Stimulated activated CD4-positive, alpha-beta T cell treated with anti-CD3 and anti-CD28 coated beads, Interleukin-12 subunit alpha, Interleukin-12 subunit beta, amount 100 ng/mL, for 48 hours (primary cell): ENCODE results near the gene BTBD9.

Source experiments
- DNase-seq, 3 donors: peaks; one replicate each; pipeline ENCODE4 v3.0.0-alpha.2; 2020; ENCODE audit warnings: low read depth in 2 of 3, low spot score in 1 of 3

The BTBD9 gene

GRCh38 chr6:38153076-38153797 is 486.5 kb downstream of the BTBD9 start:
- DNase-seq: no peak

- no peak for DNase-seq
Observed at GRCh38 chr6:38152620-38153019, 487.1 kb downstream of the BTBD9 start.

GRCh38 chr6:38151580-38152500 is 487.9 kb downstream of the BTBD9 start:
- no peak for DNase-seq

- no peak for DNase-seq
Observed at GRCh38 chr6:38150681-38151296, 488.9 kb downstream of the BTBD9 start.

GRCh38 chr6:38150021-38150420 is 489.7 kb downstream of the BTBD9 start:
- no peak for DNase-seq

- no peak for DNase-seq
Observed at GRCh38 chr6:38149531-38149930, 490.2 kb downstream of the BTBD9 start.

- DNase-seq: no peak
Observed at GRCh38 chr6:38148606-38149005, 491.1 kb downstream of the BTBD9 start.

GRCh38 chr6:38146734-38147027 is 493.0 kb downstream of the BTBD9 start:
- DNase-seq: no peak

GRCh38 chr6:38146021-38146733 is 493.6 kb downstream of the BTBD9 start:
- DNase-seq: no peak

- no peak for DNase-seq
Observed at GRCh38 chr6:38144365-38144945, 495.3 kb downstream of the BTBD9 start.

GRCh38 chr6:38143191-38144150 is 496.3 kb downstream of the BTBD9 start:
- DNase-seq: no peak

GRCh38 chr6:38142178-38142902 is 497.4 kb downstream of the BTBD9 start:
- DNase-seq: no peak

- DNase-seq: no peak
Observed at GRCh38 chr6:38141716-38142115, 498.0 kb downstream of the BTBD9 start.

- no peak for DNase-seq
Observed at GRCh38 chr6:38141085-38141484, 498.6 kb downstream of the BTBD9 start.

GRCh38 chr6:38138374-38138773 is 501.4 kb downstream of the BTBD9 start:
- no peak for DNase-seq

- no peak for DNase-seq
Observed at GRCh38 chr6:38137608-38138265, 502.0 kb downstream of the BTBD9 start.

- no peak for DNase-seq
Observed at GRCh38 chr6:38136547-38136946, 503.2 kb downstream of the BTBD9 start.

GRCh38 chr6:38134704-38135088 is 505.0 kb downstream of the BTBD9 start:
- DNase-seq: no peak
